HCT116 (cell line): ENCODE data around the gene CD99. TPM values are rescaled to one million over a fixed set of nuclear protein-coding genes. Genes with fewer than 3 reads are reported as not detected.

Experiments used
- ATAC-seq: fragments of 200-7000 bp; cut with Tn5 transposase; 2 replicates; pipeline ENCODE4 v1.9.1; 2020; ENCODE audit warnings: mild to moderate bottlenecking, moderate library complexity
- BruUV-seq: library from RNA; stranded (reverse); fragments of 400-500 nt; replicated peaks from 2 replicates; lab custom pipeline; 2021; lab: Mats Ljungman, UMichigan
- CTCF ChIA-PET: fragments of 300-600 bp; sonication (Branson Sonifier 250); formaldehyde crosslinking; loops from one replicate; lab custom pipeline; 2021; ENCODE audit warnings: antibody characterized with exemption; lab: Charles Lee
- POLR2A ChIA-PET: fragments of 300-600, 350-600 bp; sonication (Branson Sonifier 250); formaldehyde crosslinking; loops from one replicate; lab custom pipeline; 2021; ENCODE audit warnings: antibody characterized with exemption; lab: Charles Lee
- RAD21 ChIA-PET, 2 experiments: fragments of 300-600 bp; sonication (Branson Sonifier 250); formaldehyde crosslinking; loops; one replicate each; lab custom pipeline; 2023; ENCODE audit warnings: low total read pairs in 2 of 2; ENCODE audit not compliant: uncharacterized antibody in 2 of 2, unreplicated experiment in 2 of 2, low non-redundant PET in 1 of 2; lab: Charles Lee
- DNase-seq: peaks from one replicate; pipeline ENCODE4 v3.0.0-alpha.2; 2010; ENCODE audit warnings: low read depth, low spot score
- H2AFZ ChIP-seq: fragments of 200-600 bp; shearing (Covaris generic), sonication (generic); 2 replicates; pipeline ENCODE4 v1.6.1; 2017; ENCODE audit warnings: low read depth, mixed run types, mixed read lengths, antibody characterized with exemption, low read length; ENCODE audit not compliant: poor library complexity, severe bottlenecking
- H3K27ac ChIP-seq: 2 replicates; pipeline ENCODE4 v1.5.1; 2012; ENCODE audit warnings: low read depth, low read length
- H3K27me3 ChIP-seq: fragments of 200-600 bp; sonication (generic); 2 replicates; pipeline ENCODE4 v1.6.1; 2016; ENCODE audit warnings: mixed run types, low read length, mixed read lengths; ENCODE audit not compliant: insufficient read depth
- H3K36me3 ChIP-seq, 2 experiments: fragments of 200-500 bp in 1 of 2; fragments of 200-600 bp in 1 of 2; sonication (Bioruptor generic) in 1 of 2; sonication (generic) in 1 of 2; 2 replicates each; pipeline versions ENCODE4 v1.5.1 to v1.6.1; 2014 to 2016; ENCODE audit warnings: low read length in 2 of 2, inconsistent platforms in 1 of 2, mixed read lengths in 1 of 2, mixed run types in 1 of 2; ENCODE audit not compliant: insufficient read depth in 2 of 2, control insufficient read depth in 1 of 2
- H3K4me1 ChIP-seq, 2 experiments: fragments of 200-600 bp in 1 of 2; sonication (generic) in 1 of 2; 2 replicates each; pipeline versions ENCODE4 v1.5.1 to v1.6.1; 2012 to 2017; ENCODE audit warnings: low read length in 2 of 2, inconsistent platforms in 1 of 2, mild to moderate bottlenecking in 1 of 2, mixed read lengths in 1 of 2, mixed run types in 1 of 2, moderate library complexity in 1 of 2; ENCODE audit not compliant: insufficient read depth in 2 of 2, control insufficient read depth in 1 of 2
- H3K4me2 ChIP-seq: fragments of 200-600 bp; sonication (generic); 2 replicates; pipeline ENCODE4 v1.6.1; 2017; ENCODE audit warnings: mixed run types, low read length, mixed read lengths
- H3K4me3 ChIP-seq, 2 experiments: fragments of 200-600 bp in 1 of 2; sonication (generic) in 1 of 2; replicated peaks in 1 of 2; 2 replicates each; pipeline ENCODE4 v1.5.1; 2011 to 2016; ENCODE audit warnings: low read length in 2 of 2, control low read depth in 1 of 2, low read depth in 1 of 2, mild to moderate bottlenecking in 1 of 2, mixed read lengths in 1 of 2, mixed run types in 1 of 2
- H3K79me2 ChIP-seq: fragments of 200-600 bp; sonication (generic); 2 replicates; pipeline ENCODE4 v1.6.1; 2017; ENCODE audit warnings: mild to moderate bottlenecking, mixed run types, low read length, moderate library complexity, mixed read lengths; ENCODE audit not compliant: insufficient read depth
- H3K9ac ChIP-seq: fragments of 200-600 bp; sonication (generic); 2 replicates; pipeline ENCODE4 v1.6.1; 2016; ENCODE audit warnings: low read length, mixed read lengths
- H3K9me2 ChIP-seq: fragments of 200-600 bp; sonication (generic), shearing (Covaris generic); 2 replicates; pipeline ENCODE4 v1.6.1; 2017; ENCODE audit warnings: mixed run types, mild to moderate bottlenecking, moderate library complexity; ENCODE audit not compliant: insufficient read depth
- H3K9me3 ChIP-seq, 2 experiments: fragments of 200-500 bp in 1 of 2; fragments of 200-600 bp in 1 of 2; sonication (Bioruptor generic) in 1 of 2; sonication (generic) in 1 of 2; 2 replicates each; pipeline ENCODE4 v1.6.1; 2014 to 2017; ENCODE audit warnings: low read length in 2 of 2, mixed read lengths in 2 of 2, inconsistent platforms in 1 of 2, low read depth in 1 of 2, mild to moderate bottlenecking in 1 of 2, mixed run types in 1 of 2, moderate library complexity in 1 of 2; ENCODE audit not compliant: control insufficient read depth in 1 of 2, insufficient read depth in 1 of 2
- H4K20me1 ChIP-seq: fragments of 200-600 bp; sonication (generic), shearing (Covaris generic); 2 replicates; pipeline ENCODE4 v1.6.1; 2017; ENCODE audit warnings: mixed run types, mild to moderate bottlenecking, moderate library complexity; ENCODE audit not compliant: insufficient read depth
- CBX3 ChIP-seq: IDR thresholded peaks from 2 replicates; pipeline ENCODE4 v1.6.1; 2012; ENCODE audit warnings: low read depth
- CEBPB ChIP-seq: IDR thresholded peaks from 2 replicates; pipeline ENCODE4 v1.6.1; 2012; ENCODE audit warnings: low read depth
- EGR1 ChIP-seq: IDR thresholded peaks from 2 replicates; pipeline ENCODE4 v1.6.1; 2012; ENCODE audit warnings: low read depth
- ELF1 ChIP-seq: IDR thresholded peaks from 2 replicates; pipeline ENCODE4 v1.6.1; 2012; ENCODE audit warnings: low read depth, borderline replicate concordance
- EZH2 ChIP-seq: fragments of 200-600 bp; sonication (generic); IDR thresholded peaks from 2 replicates; pipeline ENCODE4 v1.6.1; 2017; ENCODE audit warnings: antibody characterized with exemption, mixed run types
- FOSL1 ChIP-seq: IDR thresholded peaks from 2 replicates; pipeline ENCODE4 v1.6.1; 2012; ENCODE audit warnings: low read depth
- POLR2A ChIP-seq: IDR thresholded peaks from 2 replicates; pipeline ENCODE4 v1.7.0; 2011; ENCODE audit warnings: borderline replicate concordance; ENCODE audit not compliant: insufficient read depth, insufficient read length; ENCODE audit errors: extremely low read depth
- RAD21 ChIP-seq: IDR thresholded peaks from 2 replicates; pipeline ENCODE4 v1.6.1; 2012; ENCODE audit warnings: low read depth, mild to moderate bottlenecking
- SIN3A ChIP-seq: IDR thresholded peaks from 2 replicates; pipeline ENCODE4 v1.6.1; 2012; ENCODE audit warnings: low read depth
- SP1 ChIP-seq: IDR thresholded peaks from 2 replicates; pipeline ENCODE4 v1.6.1; 2012; ENCODE audit warnings: low read depth
- TCF7L2 ChIP-seq: IDR thresholded peaks from 2 replicates; pipeline ENCODE4 v1.7.0; 2011; ENCODE audit warnings: borderline replicate concordance, inconsistent platforms; ENCODE audit not compliant: insufficient read depth, insufficient read length; ENCODE audit errors: extremely low read depth
- YY1 ChIP-seq: IDR thresholded peaks from 2 replicates; pipeline ENCODE4 v1.6.1; 2011; ENCODE audit warnings: low read length, low read depth, moderate library complexity, mild to moderate bottlenecking; ENCODE audit not compliant: insufficient replicate concordance; ENCODE audit errors: extremely low read depth
- ZBTB33 ChIP-seq: IDR thresholded peaks from 2 replicates; pipeline ENCODE4 v1.6.1; 2011; ENCODE audit warnings: mild to moderate bottlenecking, low read length, moderate library complexity; ENCODE audit not compliant: insufficient replicate concordance; ENCODE audit errors: extremely low read depth
- intact Hi-C: fragments of 100-400 bp; cut with micrococcal nuclease; formaldehyde crosslinking; loops from 2 replicates; pipeline ENCODE4 v1.10.0; 2022
- total RNA-seq: library from RNA; stranded (reverse); gene quantifications from one replicate; pipeline ENCODE4 v1.2.1, GENCODE V29; 2021; ENCODE audit not compliant: unreplicated experiment
- TF ChIP-seq, protein P1 (sequence below): IDR thresholded peaks from 2 replicates; pipeline ENCODE4 v1.6.1; 2012

The CD99 gene
- total RNA-seq, 1 experiment from 2014 or later, result 59.6 TPM

- TF ChIP-seq FOSL1 (no peak), ELF1 (no peak), CEBPB (no peak)
Observed at GRCh38 chrX:2765549-2765830, 74.4 kb downstream of the CD99 start (continued).

- Histone ChIP-seq H3K4me3 (no peak overlapping the region), H3K9me3 (no peaks in the 10 kb centered on the region), H3K79me2 (no peaks in the 10 kb centered on the region), H3K4me1 (peaks cover 0 to 9% of the 10 kb centered on the region in 2 experiments; a peak in 1 of 4 replicates), H4K20me1 (no peaks in the 10 kb centered on the region), H3K4me2 (no peak overlapping the region), H3K27me3 (no peaks in the 10 kb centered on the region), H2AFZ (no peak overlapping the region), H3K9ac (no peak overlapping the region), H3K9me2 (no peaks in the 10 kb centered on the region), H3K27ac (no peak overlapping the region), H3K36me3 (no peaks in the 10 kb centered on the region)
- BruUV-seq, result no TSS peak
- intact Hi-C loops, result no loop called here
- no peak for DNase-seq
- ATAC-seq, result no peak
- ChIA-PET POLR2A (no interaction called here), CTCF (no interaction called here), RAD21 (no interaction called here)
- TF ChIP-seq EZH2, result no peak
- no peak for TF ChIP-seq CBX3
- TF ChIP-seq YY1, result no peak
- TF ChIP-seq SIN3A, result no peak
- TF ChIP-seq POLR2A, result no peak
- no peak for TF ChIP-seq SP1
- TF ChIP-seq ZBTB33, result no peak
- TF ChIP-seq, protein P1, sequence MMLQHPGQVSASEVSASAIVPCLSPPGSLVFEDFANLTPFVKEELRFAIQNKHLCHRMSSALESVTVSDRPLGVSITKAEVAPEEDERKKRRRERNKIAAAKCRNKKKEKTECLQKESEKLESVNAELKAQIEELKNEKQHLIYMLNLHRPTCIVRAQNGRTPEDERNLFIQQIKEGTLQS, result no peak
- TF ChIP-seq RAD21, result no peak
- TF ChIP-seq EGR1, result no peak
- no peak for TF ChIP-seq TCF7L2
- TF ChIP-seq ELF1, result no peak
- TF ChIP-seq, all 23 proteins: peak for 0
Observed at GRCh38 chrX:2766906-2767305, 75.8 kb downstream of the CD99 start.
